Hepatocyte (in vitro differentiated cells): ENCODE results near the gene IGSF22. TPM values are rescaled to one million over a fixed set of nuclear protein-coding genes. Genes with fewer than 3 reads are reported as not detected.

Experiments used
- DNase-seq: peaks from one replicate; pipeline ENCODE4 v3.0.0-alpha.2; 2016; ENCODE audit warnings: low spot score
- H2AFZ ChIP-seq: fragments of 200-600 bp; sonication (generic); 2 replicates; pipeline ENCODE4 v1.6.0; 2016; ENCODE audit warnings: antibody characterized with exemption, mild to moderate bottlenecking
- H3K27ac ChIP-seq: fragments of 200-600 bp; sonication (generic); 2 replicates; pipeline ENCODE4 v1.5.1; 2016; ENCODE audit warnings: mild to moderate bottlenecking
- H3K27me3 ChIP-seq: fragments of 200-600 bp; sonication (generic); 2 replicates; pipeline ENCODE4 v1.6.1; 2016
- H3K36me3 ChIP-seq: fragments of 200-600 bp; sonication (generic); replicated peaks from 2 replicates; pipeline ENCODE4 v1.5.1; 2016; ENCODE audit warnings: low read depth; ENCODE audit not compliant: insufficient read depth
- H3K4me1 ChIP-seq: fragments of 200-600 bp; sonication (generic); 2 replicates; pipeline ENCODE4 v1.5.1; 2016; ENCODE audit warnings: mild to moderate bottlenecking, moderate library complexity; ENCODE audit not compliant: insufficient read depth
- H3K4me2 ChIP-seq: fragments of 200-600 bp; sonication (generic); 2 replicates; pipeline ENCODE4 v1.6.0; 2016
- H3K4me3 ChIP-seq: fragments of 200-600 bp; sonication (generic); 2 replicates; pipeline ENCODE4 v1.5.1; 2016; ENCODE audit warnings: mild to moderate bottlenecking
- H3K79me2 ChIP-seq: fragments of 200-600 bp; sonication (generic); 2 replicates; pipeline ENCODE4 v1.6.0; 2017; ENCODE audit warnings: mild to moderate bottlenecking
- H3K9me2 ChIP-seq: fragments of 200-600 bp; sonication (generic); replicated peaks from 2 replicates; pipeline ENCODE4 v1.6.0; 2017; ENCODE audit warnings: mild to moderate bottlenecking; ENCODE audit not compliant: insufficient read depth
- H3K9me3 ChIP-seq: fragments of 200-600 bp; sonication (generic); 2 replicates; pipeline ENCODE4 v1.5.1; 2016; ENCODE audit warnings: low read depth, mild to moderate bottlenecking
- H4K20me1 ChIP-seq: fragments of 200-600 bp; sonication (generic); 2 replicates; pipeline ENCODE4 v1.6.0; 2016; ENCODE audit warnings: mild to moderate bottlenecking; ENCODE audit not compliant: insufficient read depth, poor library complexity, severe bottlenecking
- EZH2 ChIP-seq: fragments of 200-600 bp; sonication (generic); IDR thresholded peaks from 2 replicates; pipeline ENCODE4 v1.6.1; 2016; ENCODE audit warnings: antibody characterized with exemption, mild to moderate bottlenecking, borderline replicate concordance
- EZH2phosphoT487 ChIP-seq: fragments of 200-600 bp; sonication (generic); IDR thresholded peaks from one replicate; pipeline ENCODE4 v1.6.1; 2018; ENCODE audit warnings: antibody characterized with exemption, mild to moderate bottlenecking, low read depth, moderate library complexity; ENCODE audit not compliant: unreplicated experiment, severe bottlenecking
- WGBS: methylation state at CpG from one replicate; pipeline ENCODE4 v1.1.6; 2016; ENCODE audit warnings: low lambda C conversion rate; ENCODE audit errors: missing lambda C conversion rate; 5-methylcytosine and 5-hydroxymethylcytosine counted together
- polyA plus RNA-seq: library from polyadenylated mRNA; unstranded; fragments of >200 nt; fragmentation: Nextera tagmentation; extraction: Ambion mirVana; gene quantifications from 2 replicates; pipeline ENCODE4 v1.2.1, GENCODE V29; 2016
- total RNA-seq: library from RNA; depleted of rRNA; stranded (reverse); fragments of >200 nt; gene quantifications from 2 replicates; pipeline ENCODE4 v1.2.3, GENCODE V29; 2014
- TF ChIP-seq, protein P1 (sequence below): fragments of 200-600 bp; sonication (generic); IDR thresholded peaks from 2 replicates; pipeline ENCODE4 v1.5.1; 2016; ENCODE audit warnings: antibody characterized with exemption, mild to moderate bottlenecking; ENCODE audit not compliant: poor library complexity

IGSF22 gene
- total RNA-seq (0.08 TPM in 1 of 2 replicates, not detected in the other), polyA plus RNA-seq (0.22 TPM in 1 of 2 replicates, not detected in the other)

DNA sequence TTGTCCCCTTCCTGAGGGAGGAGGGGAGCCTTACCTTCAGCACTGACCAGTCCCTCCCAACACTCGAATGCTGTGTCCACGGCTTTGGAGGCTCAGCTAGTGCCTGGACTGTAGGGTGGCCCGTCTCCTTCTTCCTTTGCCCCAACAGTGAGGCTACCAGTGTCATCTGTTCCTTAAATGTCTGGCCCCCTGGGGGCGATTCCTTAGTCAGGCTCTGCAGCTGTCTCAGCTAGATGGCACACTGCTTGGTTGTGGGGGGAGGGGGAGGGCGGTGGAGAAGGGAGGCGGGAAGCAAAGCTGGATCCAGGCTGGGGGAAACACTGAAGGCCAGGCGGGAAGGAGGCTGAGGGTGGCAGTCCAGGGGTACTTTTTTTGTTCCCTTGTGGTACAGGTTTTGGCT lies at the start of gene IGSF22:
IGSF22 (minus strand) TSS at position 149 of the 400 bp plus-strand sequence. CDS start 1,952 bp downstream, outside the sequence.
- no peaks in the 10 kb centered on the region for H3K9me3 ChIP-seq
- no peak for TF ChIP-seq EZH2
- H3K79me2 ChIP-seq, result no peaks in the 10 kb centered on the region
- no peak for DNase-seq
- H3K4me2 ChIP-seq, result no peak within 1 kb of the TSS
- no peak within 1 kb of the TSS for H2AFZ ChIP-seq
- H3K27me3 ChIP-seq, result no peaks in the 10 kb centered on the region
- no peak within 1 kb of the TSS for H3K27ac ChIP-seq
- H3K4me1 ChIP-seq, result no peaks in the 10 kb centered on the region
- WGBS, result 37% methylated on average over 4 of the region's 7 CpGs
- no peaks in the 10 kb centered on the region for H4K20me1 ChIP-seq
- no peaks in the 10 kb centered on the region for H3K36me3 ChIP-seq
- H3K4me3 ChIP-seq, result no peak within 1 kb of the TSS
- no peaks in the 10 kb centered on the region for H3K9me2 ChIP-seq

DNA sequence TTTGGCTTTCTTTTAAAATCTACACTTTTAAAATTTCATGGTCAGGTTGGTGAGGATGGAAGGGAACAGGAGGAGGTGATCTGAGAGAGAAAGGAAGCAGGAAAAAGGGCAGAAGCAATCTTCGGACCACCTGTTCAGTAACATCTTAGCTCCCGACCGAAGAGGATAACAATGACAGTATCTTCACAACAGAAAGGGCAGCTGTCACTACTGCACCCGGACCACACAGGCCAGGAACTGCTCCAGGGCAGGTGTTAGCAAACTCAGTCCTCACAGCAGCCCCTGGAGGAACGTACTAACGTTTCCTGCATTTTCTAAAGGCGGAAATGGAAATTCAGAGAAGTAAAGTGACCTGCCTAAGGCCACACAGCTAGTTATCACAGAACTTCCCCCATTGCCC lies 48.8 kb upstream of the IGSF22 start:
- TF ChIP-seq, protein P1, sequence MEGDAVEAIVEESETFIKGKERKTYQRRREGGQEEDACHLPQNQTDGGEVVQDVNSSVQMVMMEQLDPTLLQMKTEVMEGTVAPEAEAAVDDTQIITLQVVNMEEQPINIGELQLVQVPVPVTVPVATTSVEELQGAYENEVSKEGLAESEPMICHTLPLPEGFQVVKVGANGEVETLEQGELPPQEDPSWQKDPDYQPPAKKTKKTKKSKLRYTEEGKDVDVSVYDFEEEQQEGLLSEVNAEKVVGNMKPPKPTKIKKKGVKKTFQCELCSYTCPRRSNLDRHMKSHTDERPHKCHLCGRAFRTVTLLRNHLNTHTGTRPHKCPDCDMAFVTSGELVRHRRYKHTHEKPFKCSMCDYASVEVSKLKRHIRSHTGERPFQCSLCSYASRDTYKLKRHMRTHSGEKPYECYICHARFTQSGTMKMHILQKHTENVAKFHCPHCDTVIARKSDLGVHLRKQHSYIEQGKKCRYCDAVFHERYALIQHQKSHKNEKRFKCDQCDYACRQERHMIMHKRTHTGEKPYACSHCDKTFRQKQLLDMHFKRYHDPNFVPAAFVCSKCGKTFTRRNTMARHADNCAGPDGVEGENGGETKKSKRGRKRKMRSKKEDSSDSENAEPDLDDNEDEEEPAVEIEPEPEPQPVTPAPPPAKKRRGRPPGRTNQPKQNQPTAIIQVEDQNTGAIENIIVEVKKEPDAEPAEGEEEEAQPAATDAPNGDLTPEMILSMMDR, result no peak
- TF ChIP-seq EZH2 (no peak), EZH2phosphoT487 (no peak)
- H3K27me3 ChIP-seq, result no peaks in the 10 kb centered on the region
- 86% methylated on average over 7 of the region's 7 CpGs for WGBS
- H3K36me3 ChIP-seq, result no peaks in the 10 kb centered on the region
- H3K4me1 ChIP-seq, result no peaks in the 10 kb centered on the region
- no peaks in the 10 kb centered on the region for H4K20me1 ChIP-seq
- DNase-seq, result no peak
- H3K27ac ChIP-seq, result no peak overlapping the region
- no peaks in the 10 kb centered on the region for H3K9me2 ChIP-seq
- no peak overlapping the region for H2AFZ ChIP-seq
- H3K79me2 ChIP-seq, result no peaks in the 10 kb centered on the region
- H3K9me3 ChIP-seq, result no peaks in the 10 kb centered on the region
- no peak overlapping the region for H3K4me3 ChIP-seq
- H3K4me2 ChIP-seq, result no peak overlapping the region

DNA sequence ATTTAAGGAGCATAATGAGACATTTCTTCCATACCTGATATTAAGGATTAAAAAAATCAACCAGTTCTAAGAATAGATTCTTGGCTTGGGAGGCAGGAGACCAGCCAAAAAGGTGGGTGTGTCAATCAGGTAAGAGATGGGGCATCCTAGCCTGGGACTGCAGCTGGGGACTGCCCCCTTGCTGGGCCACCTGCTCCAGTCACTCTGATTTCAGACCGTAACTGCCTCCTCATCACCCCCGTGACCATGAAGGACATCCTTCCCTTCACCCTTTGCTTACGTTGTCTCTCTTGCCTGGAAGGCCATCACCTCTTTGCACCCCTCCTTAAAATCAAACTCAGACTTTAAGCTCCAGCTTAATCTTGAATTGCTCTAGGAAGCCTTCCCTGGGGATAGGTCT lies 47.7 kb upstream of the IGSF22 start:
- Histone ChIP-seq H3K4me2 (no peak overlapping the region), H4K20me1 (no peaks in the 10 kb centered on the region)

DNA sequence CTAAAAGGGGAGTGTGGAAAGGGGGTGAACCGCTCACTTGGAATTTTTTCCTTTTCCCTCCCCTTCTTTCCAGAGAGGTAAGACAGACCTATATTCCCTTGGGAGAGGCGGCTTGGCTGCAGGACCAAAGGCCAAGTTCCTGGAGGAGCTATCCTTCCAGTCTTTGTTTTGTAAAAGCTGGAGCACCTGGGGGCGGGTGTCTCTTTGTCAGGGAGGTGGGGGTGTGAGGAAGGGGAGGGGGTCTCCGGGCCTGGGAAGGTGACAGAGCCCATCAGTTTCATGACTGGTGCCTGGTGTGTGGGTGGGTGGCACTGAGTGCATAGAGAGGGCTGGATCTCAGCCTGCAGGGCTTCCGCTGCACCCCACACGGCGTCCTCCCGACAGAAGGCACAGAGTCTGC lies 47.1 kb upstream of the IGSF22 start:
- Histone ChIP-seq H2AFZ (no peak overlapping the region), H3K9me2 (no peaks in the 10 kb centered on the region), H3K9me3 (no peaks in the 10 kb centered on the region), H3K36me3 (no peaks in the 10 kb centered on the region), H3K4me1 (no peaks in the 10 kb centered on the region), H3K79me2 (no peaks in the 10 kb centered on the region), H3K4me3 (no peak overlapping the region), H3K27ac (no peak overlapping the region), H3K27me3 (no peaks in the 10 kb centered on the region), H4K20me1 (no peaks in the 10 kb centered on the region), H3K4me2 (no peak overlapping the region)
- TF ChIP-seq EZH2phosphoT487, result no peak
- TF ChIP-seq, protein P1, result no peak
- no peak for TF ChIP-seq EZH2
- DNase-seq, result no peak
- WGBS, result 73% methylated on average over 8 of the region's 8 CpGs

More for the DNA sequence above, 47.7 kb upstream of the IGSF22 start:
- Histone ChIP-seq H3K27ac (no peak overlapping the region), H3K36me3 (no peaks in the 10 kb centered on the region), H3K4me1 (no peaks in the 10 kb centered on the region), H3K27me3 (no peaks in the 10 kb centered on the region), H3K9me2 (no peaks in the 10 kb centered on the region), H3K9me3 (no peaks in the 10 kb centered on the region), H2AFZ (no peak overlapping the region), H3K4me3 (no peak overlapping the region), H3K79me2 (no peaks in the 10 kb centered on the region)
- WGBS, result 92% methylated on average over 3 of the region's 3 CpGs
- no peak for DNase-seq
- no peak for TF ChIP-seq EZH2phosphoT487
- TF ChIP-seq, protein P1, result no peak
- TF ChIP-seq EZH2, result no peak
